ENCODE measurements around the gene NLGN3. TPM values are rescaled to one million over a fixed set of nuclear protein-coding genes. Genes with fewer than 3 reads are reported as not detected.

NLGN3 gene
- total RNA-seq (under 1 TPM; 0.07 to 0.32 (median 0.15) TPM), polyA plus RNA-seq (under 1 TPM; 0.04 to 0.10 (median 0.08) TPM)
- long read RNA-seq, donor 1: 0 reads
- long read RNA-seq, donor 2, partial matches to known transcripts: 0 of 1 reads
- long read RNA-seq, donor 2, other reads (novel, unspliced or antisense): 1 of 1 reads

GRCh38 chrX:71144651-71145050 is at the start of gene NLGN3:
NLGN3 (plus strand) TSS chrX:71144841; CDS start chrX:71147750, 2,909 bp downstream.
- peaks cover 0 to 4% (median 0%) of the 10 kb centered on the region in 3 donors for H3K27me3 ChIP-seq (ENCODE audit: insufficient read depth in 3 of 3, low read length in 2 of 3)
- H3K4me3 ChIP-seq: peak within 1 kb of the TSS; percentile 33
- peaks cover 0 to 25% of the 10 kb centered on the region in 2 donors for H3K36me3 ChIP-seq (ENCODE audit: insufficient read depth in 1 of 2, low read depth in 1 of 2)
- intact Hi-C loops (cut with DNase I): no loop called here
- DNase-seq (no peak), ATAC-seq (peak in 1 of 4 donors; percentile 32)
- WGBS, 3 donors: 1 to 27% methylated on average over 25 to 26 of the region's 28 CpGs; no CpG with 5 or more reads in 1 of the 3 donors
- H3K27ac ChIP-seq: no peak within 1 kb of the TSS
- TF ChIP-seq CTCF (IDR thresholded peaks at IDR 0.05): no peak
- H3K4me1 ChIP-seq: peaks cover 2% of the 10 kb centered on the region
- no peaks in the 10 kb centered on the region for H3K9me3 ChIP-seq

- Histone ChIP-seq H3K27me3 (ENCODE audit: insufficient read depth in 3 of 3, low read length in 2 of 3) (peaks cover 0 to 9% (median 0%) of the 10 kb centered on the region in 3 donors), H3K4me3 (peak overlapping the region; percentile 75), H3K27ac (peak overlapping the region; percentile 72), H3K9me3 (no peaks in the 10 kb centered on the region), H3K4me1 (no peaks in the 10 kb centered on the region), H3K36me3 (ENCODE audit: insufficient read depth in 1 of 2, low read depth in 1 of 2) (no peaks in the 10 kb centered on the region)
- DNase-seq (no peak), ATAC-seq (peak in 1 of 4 donors; percentile 6)
- no peak for TF ChIP-seq CTCF (IDR thresholded peaks at IDR 0.05)
- 21 to 35% (median 34%) methylated on average over 4 to 6 of the region's 6 CpGs for WGBS, 3 donors
- intact Hi-C loops (cut with DNase I): no loop called here
Measured at GRCh38 chrX:71095033-71095432, 49.6 kb upstream of the NLGN3 start.

GRCh38 chrX:71095555-71095980 is 49.1 kb upstream of the NLGN3 start, which contains the start of gene FOXO4:
FOXO4 (plus strand) TSS chrX:71095851; CDS start chrX:71096529, 678 bp downstream.
- WGBS, 3 donors: 0 to 9% (median 1%) methylated on average over 19 to 29 of the region's 29 CpGs

GRCh38 chrX:71095981-71096759 is 48.5 kb upstream of the NLGN3 start:
- Histone ChIP-seq H3K9me3 (no peaks in the 10 kb centered on the region), H3K36me3 (ENCODE audit: insufficient read depth in 1 of 2, low read depth in 1 of 2) (peaks cover 0 to 4% of the 10 kb centered on the region in 2 donors), H3K27ac (peak overlapping the region; percentile 72), H3K27me3 (ENCODE audit: insufficient read depth in 3 of 3, low read length in 2 of 3) (peaks cover 0 to 17% (median 0%) of the 10 kb centered on the region in 3 donors), H3K4me1 (no peaks in the 10 kb centered on the region), H3K4me3 (peak overlapping the region; percentile 75)
- ATAC-seq (peak; percentile 74 to 90 (median 76)), DNase-seq (peak in 1 of 2 donors; percentile 49)
- intact Hi-C loops (cut with DNase I): no loop called here
- WGBS, 3 donors: 0 to 13% (median 1%) methylated on average over 21 to 46 of the region's 46 CpGs
- no peak for TF ChIP-seq CTCF (IDR thresholded peaks at IDR 0.05)

More at GRCh38 chrX:71095555-71095980, 49.1 kb upstream of the NLGN3 start, which contains the start of gene FOXO4:
- DNase-seq (peak; percentile 89 to 95), ATAC-seq (peak; percentile 95 to 98 (median 97))
- Histone ChIP-seq H3K27ac (peak within 1 kb of the TSS; percentile 72), H3K4me3 (peak within 1 kb of the TSS; percentile 75), H3K27me3 (ENCODE audit: insufficient read depth in 3 of 3, low read length in 2 of 3) (peaks cover 0 to 11% (median 0%) of the 10 kb centered on the region in 3 donors), H3K9me3 (no peaks in the 10 kb centered on the region), H3K4me1 (no peaks in the 10 kb centered on the region), H3K36me3 (ENCODE audit: insufficient read depth in 1 of 2, low read depth in 1 of 2) (no peaks in the 10 kb centered on the region)
- intact Hi-C loops (cut with DNase I): no loop called here
- TF ChIP-seq CTCF (IDR thresholded peaks at IDR 0.05): no peak
